ENCODE results near the gene ZNF813.

DNA sequence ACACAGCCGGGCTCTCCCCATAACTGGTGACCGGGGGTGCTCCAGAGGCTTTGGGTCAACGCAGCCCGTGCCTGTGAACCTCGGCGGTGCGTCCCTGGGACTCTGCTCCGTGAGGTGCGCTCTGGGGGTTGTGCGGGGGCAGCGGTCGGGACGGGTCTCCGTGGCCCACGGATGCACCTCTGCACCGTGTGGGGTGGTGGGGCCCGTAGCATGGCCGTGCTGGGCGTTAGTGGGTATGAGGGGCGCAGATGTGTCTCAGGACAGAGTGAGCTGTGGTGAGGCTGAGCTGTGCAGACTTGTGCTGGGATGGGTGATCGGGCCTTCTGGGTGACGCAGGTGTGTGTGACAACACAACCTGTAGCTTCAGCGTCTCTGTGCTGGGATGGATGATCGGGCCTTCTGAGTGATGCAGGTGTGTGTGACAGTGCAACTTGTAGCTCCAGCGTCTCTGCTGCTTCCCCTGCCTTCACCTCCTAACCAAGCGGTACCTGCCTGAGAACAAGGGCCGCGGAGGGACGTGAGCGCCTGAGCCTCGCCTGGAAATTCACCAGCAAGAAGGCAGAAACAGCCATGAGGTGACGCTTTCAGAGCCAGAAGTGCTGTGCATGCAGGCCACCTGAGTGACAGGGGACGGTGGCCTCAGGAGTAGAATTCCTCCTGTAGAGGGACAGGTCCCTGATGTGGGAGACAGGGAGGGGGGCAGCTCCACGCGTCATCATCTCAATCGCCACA is 71.0 kb downstream of the ZNF813 start:
- TF ChIP-seq CHD2 (IDR thresholded peaks at IDR 0.05; ENCODE audit: low read depth, low read length) (no peak), RB1 (IDR thresholded peaks at IDR 0.05; ENCODE audit: low read depth) (no peak), FOXM1 (IDR thresholded peaks at IDR 0.05; ENCODE audit: low read depth) (no peak), FOXM1 (CRISPR knock-in tag; IDR thresholded peaks at IDR 0.05; ENCODE audit: low read depth) (no peak), ASH1L (IDR thresholded peaks at IDR 0.05; ENCODE audit: borderline replicate concordance, low read depth, partially characterized antibody) (no peak), FOXA3 (CRISPR knock-in tag; conservative IDR thresholded peaks at IDR 0.05 in 1 of 2, IDR thresholded peaks at IDR 0.05 in 1 of 2) (no peak), POLR2AphosphoS5 (IDR thresholded peaks at IDR 0.05; ENCODE audit: control insufficient read depth, insufficient read depth, low read depth, low read length) (no peak)
- TF ChIP-seq, protein P1, sequence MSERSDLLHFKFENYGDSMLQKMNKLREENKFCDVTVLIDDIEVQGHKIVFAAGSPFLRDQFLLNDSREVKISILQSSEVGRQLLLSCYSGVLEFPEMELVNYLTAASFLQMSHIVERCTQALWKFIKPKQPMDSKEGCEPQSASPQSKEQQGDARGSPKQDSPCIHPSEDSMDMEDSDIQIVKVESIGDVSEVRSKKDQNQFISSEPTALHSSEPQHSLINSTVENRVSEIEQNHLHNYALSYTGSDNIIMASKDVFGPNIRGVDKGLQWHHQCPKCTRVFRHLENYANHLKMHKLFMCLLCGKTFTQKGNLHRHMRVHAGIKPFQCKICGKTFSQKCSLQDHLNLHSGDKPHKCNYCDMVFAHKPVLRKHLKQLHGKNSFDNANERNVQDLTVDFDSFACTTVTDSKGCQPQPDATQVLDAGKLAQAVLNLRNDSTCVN (CRISPR knock-in tag; IDR thresholded peaks at IDR 0.05), result no peak

All from K562 (cell line).